Islet precursor cell (in vitro differentiated cells): Measurements from ENCODE around the gene NRSN2.
"Not testable (repeated sequence)": the region's sequence is repeated elsewhere in the genome, so short reads cannot be mapped to it uniquely, and the experiment has no call there.

Experiments
- DNase-seq: peaks from one replicate; pipeline ENCODE4 v3.0.0-alpha.2; 2018

The NRSN2 gene

GRCh38 chr20:375265-375889, 28.5 kb downstream of the NRSN2 start:
- no peak for DNase-seq

GRCh38 chr20:376089-376488, 29.2 kb downstream of the NRSN2 start:
- DNase-seq, result no peak

- no peak for DNase-seq
These were observed 29.8 kb downstream of the NRSN2 start for GRCh38 chr20:376750-377149.

GRCh38 chr20:377578-377977, 30.7 kb downstream of the NRSN2 start:
- not testable (repeated sequence) for DNase-seq

GRCh38 chr20:378961-379336, 32.0 kb downstream of the NRSN2 start:
- DNase-seq, result no peak

GRCh38 chr20:380763-381580, 34.1 kb downstream of the NRSN2 start:
- peak; percentile 93 for DNase-seq

GRCh38 chr20:381581-382290, 34.8 kb downstream of the NRSN2 start:
- peak; percentile 94 for DNase-seq

- DNase-seq, result peak; percentile 68
These were observed 35.6 kb downstream of the NRSN2 start for GRCh38 chr20:382291-383115.

- no peak for DNase-seq
These were observed 37.0 kb downstream of the NRSN2 start for GRCh38 chr20:383889-384288.

- DNase-seq, result no peak
These were observed 37.8 kb downstream of the NRSN2 start for GRCh38 chr20:384723-385122.

GRCh38 chr20:385448-385847, 38.5 kb downstream of the NRSN2 start:
- no peak for DNase-seq

- not testable (repeated sequence) for DNase-seq
These were observed 39.7 kb downstream of the NRSN2 start for GRCh38 chr20:386634-387033.

GRCh38 chr20:387520-387919, 40.6 kb downstream of the NRSN2 start:
- no peak for DNase-seq

GRCh38 chr20:388034-388994, 41.4 kb downstream of the NRSN2 start:
- no peak for DNase-seq

- no peak for DNase-seq
These were observed 42.3 kb downstream of the NRSN2 start for GRCh38 chr20:389220-389619.

- DNase-seq, result no peak
These were observed 44.3 kb downstream of the NRSN2 start for GRCh38 chr20:391041-391711.

- not testable (repeated sequence) for DNase-seq
These were observed 46.4 kb downstream of the NRSN2 start for GRCh38 chr20:393296-393695.

GRCh38 chr20:396252-396618, 49.3 kb downstream of the NRSN2 start:
- DNase-seq, result no peak

- no peak for DNase-seq
These were observed 49.9 kb downstream of the NRSN2 start for GRCh38 chr20:396619-397431.
